GM10266 (cell line): ENCODE results near the gene RBM10.

Experiments
- DNase-seq: peaks from one replicate; pipeline ENCODE4 v3.0.0; 2012; ENCODE audit errors: extremely low spot score
- TF ChIP-seq, protein P1 (sequence below): IDR thresholded peaks from 2 replicates; pipeline ENCODE4 v1.5.1; 2012; ENCODE audit warnings: mild to moderate bottlenecking, low read depth; ENCODE audit not compliant: control insufficient read depth, insufficient read depth; ENCODE audit errors: missing control alignments

RBM10 gene

DNA sequence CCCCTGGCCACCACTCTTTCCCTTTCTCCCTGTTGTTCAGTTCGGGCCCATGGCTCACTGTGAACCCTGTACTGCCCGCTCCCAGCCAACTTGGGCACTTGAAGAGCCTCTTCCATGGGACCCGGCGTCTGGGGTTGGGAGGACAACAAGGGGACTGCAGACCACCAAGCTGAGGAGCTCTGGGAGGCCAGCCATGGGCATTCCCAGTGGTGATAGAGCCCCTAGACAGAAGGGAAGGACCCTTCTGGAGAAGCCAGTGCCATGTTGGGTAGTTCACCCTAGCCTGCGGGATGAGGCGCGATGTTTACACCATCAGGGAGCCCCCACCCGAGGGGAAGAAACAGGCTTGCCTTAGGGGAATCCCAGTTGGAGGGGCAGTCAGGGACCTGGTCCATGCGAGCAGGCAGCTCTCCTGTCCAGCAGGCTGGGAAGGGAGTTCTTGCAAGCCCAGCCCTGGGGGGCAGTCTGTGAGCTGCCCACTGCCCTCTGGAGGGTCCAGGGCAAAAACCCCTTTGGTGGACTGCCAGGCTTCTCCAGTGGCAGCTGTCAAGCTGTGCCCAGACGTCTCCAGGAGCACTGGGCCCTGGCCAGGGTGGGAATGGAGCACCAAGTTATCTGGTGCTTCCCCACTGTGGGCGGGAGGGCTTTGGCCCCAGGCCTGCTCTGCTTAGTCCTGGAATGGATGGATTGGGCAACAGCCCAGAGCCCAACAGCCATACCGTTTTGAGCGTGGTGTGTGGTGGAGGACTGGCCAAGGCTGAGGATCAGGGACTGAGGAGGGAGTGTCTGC, 24.9 kb downstream of the RBM10 start:
- TF ChIP-seq, protein P1, sequence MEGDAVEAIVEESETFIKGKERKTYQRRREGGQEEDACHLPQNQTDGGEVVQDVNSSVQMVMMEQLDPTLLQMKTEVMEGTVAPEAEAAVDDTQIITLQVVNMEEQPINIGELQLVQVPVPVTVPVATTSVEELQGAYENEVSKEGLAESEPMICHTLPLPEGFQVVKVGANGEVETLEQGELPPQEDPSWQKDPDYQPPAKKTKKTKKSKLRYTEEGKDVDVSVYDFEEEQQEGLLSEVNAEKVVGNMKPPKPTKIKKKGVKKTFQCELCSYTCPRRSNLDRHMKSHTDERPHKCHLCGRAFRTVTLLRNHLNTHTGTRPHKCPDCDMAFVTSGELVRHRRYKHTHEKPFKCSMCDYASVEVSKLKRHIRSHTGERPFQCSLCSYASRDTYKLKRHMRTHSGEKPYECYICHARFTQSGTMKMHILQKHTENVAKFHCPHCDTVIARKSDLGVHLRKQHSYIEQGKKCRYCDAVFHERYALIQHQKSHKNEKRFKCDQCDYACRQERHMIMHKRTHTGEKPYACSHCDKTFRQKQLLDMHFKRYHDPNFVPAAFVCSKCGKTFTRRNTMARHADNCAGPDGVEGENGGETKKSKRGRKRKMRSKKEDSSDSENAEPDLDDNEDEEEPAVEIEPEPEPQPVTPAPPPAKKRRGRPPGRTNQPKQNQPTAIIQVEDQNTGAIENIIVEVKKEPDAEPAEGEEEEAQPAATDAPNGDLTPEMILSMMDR, result no peak
- no peak for DNase-seq

DNA sequence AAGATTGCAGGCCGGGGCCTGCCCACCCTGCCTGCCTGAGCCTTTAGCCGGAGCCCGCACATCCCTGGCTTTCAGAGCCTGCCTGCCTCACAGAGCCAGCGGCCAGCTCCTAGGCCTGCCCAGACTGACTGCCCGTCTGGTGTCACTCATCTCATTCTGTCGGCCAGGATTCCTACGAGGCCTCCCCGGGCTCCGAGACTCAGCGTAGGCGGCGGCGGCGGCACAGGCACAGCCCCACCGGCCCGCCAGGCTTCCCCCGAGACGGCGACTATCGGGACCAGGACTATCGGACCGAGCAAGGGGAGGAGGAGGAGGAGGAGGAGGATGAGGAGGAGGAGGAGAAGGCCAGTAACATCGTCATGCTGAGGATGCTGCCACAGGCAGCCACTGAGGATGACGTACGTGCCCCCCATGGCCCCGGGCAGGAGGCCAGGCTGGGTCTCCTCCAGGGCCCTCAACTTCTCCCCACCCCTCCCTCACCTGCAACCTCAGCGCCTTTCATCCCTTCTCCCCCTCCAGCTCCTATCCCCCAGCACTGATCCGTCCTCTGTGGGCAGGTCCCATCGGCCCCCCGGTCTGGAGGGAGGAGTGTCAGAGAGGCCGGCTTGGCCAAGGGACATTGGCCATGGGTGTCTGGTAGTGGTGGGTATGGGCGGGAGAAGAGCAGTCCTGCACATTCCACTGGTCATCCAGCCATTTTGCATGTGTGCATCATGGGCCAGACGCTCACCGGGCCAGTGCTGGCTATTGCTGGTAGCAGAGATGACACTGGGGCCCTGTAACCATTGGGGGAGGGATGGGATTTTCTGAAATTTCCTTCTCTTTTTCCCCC, 26.1 kb downstream of the RBM10 start:
- TF ChIP-seq, protein P1, result no peak
- no peak for DNase-seq

DNA sequence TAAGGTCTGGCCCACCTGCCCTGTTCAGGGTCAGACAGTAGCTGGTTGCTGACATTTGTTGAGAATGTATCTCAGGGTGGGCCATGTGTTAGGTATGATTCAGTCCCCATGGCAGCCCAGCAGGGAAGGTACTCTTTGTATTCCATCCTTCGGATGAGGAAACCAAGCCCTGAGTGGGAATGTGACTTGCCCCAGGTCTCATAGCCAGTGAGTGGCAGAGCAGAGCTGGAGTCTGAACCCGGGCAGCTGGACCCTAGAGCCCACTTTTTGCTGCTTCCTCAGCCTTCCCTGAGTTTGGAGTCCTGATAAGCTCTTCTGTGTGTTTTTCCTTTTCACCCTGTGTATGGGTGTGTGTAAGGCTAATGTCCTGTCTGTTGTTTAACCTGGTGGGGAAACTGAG, 27.0 kb downstream of the RBM10 start:
- TF ChIP-seq, protein P1, result no peak
- DNase-seq, result no peak

DNA sequence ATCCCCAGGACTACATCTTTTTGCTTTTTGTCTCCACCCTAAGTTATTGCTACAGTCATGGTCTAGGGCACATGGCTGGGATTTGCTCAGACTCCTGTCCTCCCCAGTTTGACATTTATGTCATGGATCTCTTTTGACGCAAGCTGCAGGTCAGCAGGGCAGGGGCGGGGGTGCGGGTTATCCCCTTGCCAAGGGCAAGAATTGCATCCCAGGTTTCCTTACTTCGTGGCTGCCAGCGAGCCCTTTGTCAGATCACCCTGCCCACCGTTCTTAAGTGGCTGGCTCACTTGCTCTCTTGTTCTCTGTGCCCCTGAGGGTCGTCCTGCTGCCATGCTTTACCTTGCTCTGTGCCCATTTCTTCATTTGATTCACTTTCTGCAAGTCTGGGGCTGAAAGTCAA, 27.5 kb downstream of the RBM10 start:
- DNase-seq, result no peak
- TF ChIP-seq, protein P1, result no peak

DNA sequence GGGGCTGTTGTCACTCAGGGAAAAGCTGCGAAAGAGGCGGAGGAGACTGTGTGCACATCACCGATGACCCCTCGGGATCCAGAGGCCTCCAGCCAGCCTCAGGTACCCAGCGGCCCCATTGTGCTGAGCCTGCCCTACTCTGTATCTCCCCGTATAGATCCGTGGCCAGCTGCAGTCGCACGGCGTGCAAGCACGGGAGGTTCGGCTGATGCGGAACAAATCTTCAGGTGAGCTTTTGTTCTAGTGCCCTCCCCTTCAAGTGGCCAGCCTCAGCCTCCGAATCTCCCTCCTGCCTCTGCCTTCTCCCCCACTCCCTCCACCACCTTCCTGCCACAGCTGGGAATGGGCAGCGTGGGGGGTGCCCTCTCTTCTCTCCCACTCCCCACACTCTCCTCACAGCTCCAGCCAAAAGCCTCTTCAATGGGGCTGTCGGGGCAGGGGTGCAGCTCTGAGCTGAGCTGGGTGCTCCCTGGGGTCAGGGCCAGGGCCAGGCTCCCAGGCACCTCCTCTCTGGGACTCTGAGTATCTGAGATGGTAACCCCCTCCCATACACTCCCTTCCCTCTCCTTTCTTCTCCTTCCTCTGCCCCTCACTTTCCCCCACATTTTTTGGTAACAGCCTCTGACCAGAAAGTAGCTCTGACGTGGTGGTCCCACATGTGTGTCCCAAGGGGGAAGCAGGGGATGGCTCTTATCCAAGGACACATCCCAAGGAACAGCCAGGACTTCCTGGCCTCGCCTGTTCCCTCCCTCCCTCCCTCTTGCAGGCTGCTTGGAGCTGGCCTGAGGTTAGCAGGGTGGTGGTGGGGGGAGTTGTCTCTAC, 28.2 kb downstream of the RBM10 start:
- TF ChIP-seq, protein P1, result no peak
- DNase-seq, result no peak

DNA sequence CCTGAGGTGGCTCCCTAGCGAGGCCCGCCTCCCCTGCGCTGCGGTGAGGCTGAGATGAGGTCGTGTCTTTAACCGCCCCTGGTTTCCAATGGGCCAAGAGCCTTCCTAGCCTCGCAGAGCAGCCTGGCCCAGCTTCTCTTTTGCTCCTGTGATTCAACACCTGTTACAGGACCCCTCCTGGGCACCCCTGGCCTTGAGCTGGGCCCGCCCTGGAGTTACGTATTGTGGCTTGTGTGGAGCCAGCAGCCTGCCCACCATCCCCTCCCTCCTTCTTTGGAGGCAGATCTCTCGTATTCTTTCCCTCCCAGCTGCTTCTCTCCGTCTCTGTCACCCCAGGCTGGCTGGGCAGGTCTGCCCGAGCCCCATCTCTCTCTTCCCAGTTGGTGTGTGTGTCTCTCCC, 29.4 kb downstream of the RBM10 start:
- no peak for DNase-seq
- TF ChIP-seq, protein P1, result no peak
